ENCODE data around the gene SPCS3.
"Not testable (repeated sequence)": the region's sequence is repeated elsewhere in the genome, so short reads cannot be mapped to it uniquely, and the experiment has no call there.

Gene SPCS3

GRCh38 chr4:176306837-176307665, 12.7 kb upstream of the SPCS3 start:
- no peak for DNase-seq

- DNase-seq: no peak
Measured at GRCh38 chr4:176307666-176307930, 12.2 kb upstream of the SPCS3 start.

GRCh38 chr4:176308441-176308840, 11.3 kb upstream of the SPCS3 start:
- DNase-seq: no peak

GRCh38 chr4:176309046-176309445, 10.7 kb upstream of the SPCS3 start:
- DNase-seq: no peak

GRCh38 chr4:176309772-176310171, 10.0 kb upstream of the SPCS3 start:
- no peak for DNase-seq

- no peak for DNase-seq
Measured at GRCh38 chr4:176313596-176314336, 6.0 kb upstream of the SPCS3 start.

- no peak for DNase-seq
Measured at GRCh38 chr4:176319151-176319703, 539 bp upstream of the SPCS3 start.

GRCh38 chr4:176320340-176320975, 692 bp downstream of the SPCS3 start:
- peak; percentile 7 for DNase-seq

- DNase-seq: no peak
Measured at GRCh38 chr4:176320976-176321361, 1.2 kb downstream of the SPCS3 start.

GRCh38 chr4:176321589-176321988, 1.8 kb downstream of the SPCS3 start:
- DNase-seq: no peak

GRCh38 chr4:176323511-176324160, 3.9 kb downstream of the SPCS3 start:
- DNase-seq: no peak

GRCh38 chr4:176324876-176325275, 5.1 kb downstream of the SPCS3 start:
- DNase-seq: not testable (repeated sequence)

GRCh38 chr4:176333076-176333475, 13.3 kb downstream of the SPCS3 start:
- no peak for DNase-seq

GRCh38 chr4:176334066-176334465, 14.3 kb downstream of the SPCS3 start:
- DNase-seq: no peak

GRCh38 chr4:176335421-176335820, 15.7 kb downstream of the SPCS3 start:
- DNase-seq: no peak

GRCh38 chr4:176339936-176340761, 20.4 kb downstream of the SPCS3 start:
- no peak for DNase-seq

GRCh38 chr4:176340871-176341685, 21.3 kb downstream of the SPCS3 start:
- peak; percentile 4 for DNase-seq

GRCh38 chr4:176342384-176342783, 22.6 kb downstream of the SPCS3 start:
- no peak for DNase-seq

GRCh38 chr4:176343286-176343685, 23.5 kb downstream of the SPCS3 start:
- DNase-seq: no peak

- DNase-seq: not testable (repeated sequence)
Measured at GRCh38 chr4:176345346-176345745, 25.6 kb downstream of the SPCS3 start.

- not testable (repeated sequence) for DNase-seq
Measured at GRCh38 chr4:176346836-176347235, 27.1 kb downstream of the SPCS3 start.

All from NCI-H1694 treated with DMSO at 0.1 percent for 48 hours (cell line).